Calu3 (cell line): ENCODE data around the gene AGPAT1. TPM values are rescaled to one million over a fixed set of nuclear protein-coding genes. Genes with fewer than 3 reads are reported as not detected.

Experiments
- BruUV-seq: library from RNA; stranded (reverse); fragments of 400-500 nt; replicated peaks from 2 replicates; lab custom pipeline; 2021; lab: Mats Ljungman, UMichigan
- CTCF ChIA-PET: fragments of 300-600 bp; sonication (Branson Sonifier 250); formaldehyde crosslinking; loops from one replicate; lab custom pipeline; 2022; ENCODE audit warnings: antibody characterized with exemption; lab: Charles Lee
- DNase-seq: peaks from one replicate; pipeline ENCODE4 v3.0.0; 2022
- H3K27ac Mint-ChIP-seq: one replicate; pipeline ENCODE4 v1.8.0; 2022; ENCODE audit warnings: mixed read lengths; ENCODE audit not compliant: unreplicated experiment
- H3K27me3 Mint-ChIP-seq: one replicate; pipeline ENCODE4 v1.8.0; 2022; ENCODE audit warnings: mixed read lengths; ENCODE audit not compliant: unreplicated experiment
- H3K36me3 Mint-ChIP-seq: one replicate; pipeline ENCODE4 v1.8.0; 2022; ENCODE audit warnings: mild to moderate bottlenecking, moderate library complexity, mixed read lengths; ENCODE audit not compliant: insufficient read depth, unreplicated experiment
- H3K4me1 Mint-ChIP-seq: one replicate; pipeline ENCODE4 v1.8.0; 2022; ENCODE audit warnings: mild to moderate bottlenecking, low read depth, mixed read lengths; ENCODE audit not compliant: unreplicated experiment
- H3K4me3 Mint-ChIP-seq: one replicate; pipeline ENCODE4 v1.8.0; 2022; ENCODE audit warnings: mild to moderate bottlenecking, low read depth, moderate library complexity, mixed read lengths; ENCODE audit not compliant: unreplicated experiment
- H3K9me3 Mint-ChIP-seq: one replicate; pipeline ENCODE4 v1.8.0; 2022; ENCODE audit warnings: low read depth, mixed read lengths; ENCODE audit not compliant: unreplicated experiment
- intact Hi-C: fragments of 100-400 bp; cut with micrococcal nuclease; formaldehyde crosslinking; loops from one replicate; pipeline ENCODE4 v1.10.0; 2022; ENCODE audit not compliant: unreplicated experiment
- total RNA-seq: library from RNA; stranded (reverse); gene quantifications from 2 replicates; pipeline ENCODE4 v1.2.3, GENCODE V29; 2022
- TF ChIP-seq, protein P1 (sequence below): fragments of 200-600 bp; IDR thresholded peaks from one replicate; pipeline ENCODE4 v1.8.0; 2022; ENCODE audit warnings: antibody characterized with exemption; ENCODE audit not compliant: unreplicated experiment

AGPAT1 gene
- total RNA-seq, 1 experiment from 2014 or later = 138 TPM

DNA sequence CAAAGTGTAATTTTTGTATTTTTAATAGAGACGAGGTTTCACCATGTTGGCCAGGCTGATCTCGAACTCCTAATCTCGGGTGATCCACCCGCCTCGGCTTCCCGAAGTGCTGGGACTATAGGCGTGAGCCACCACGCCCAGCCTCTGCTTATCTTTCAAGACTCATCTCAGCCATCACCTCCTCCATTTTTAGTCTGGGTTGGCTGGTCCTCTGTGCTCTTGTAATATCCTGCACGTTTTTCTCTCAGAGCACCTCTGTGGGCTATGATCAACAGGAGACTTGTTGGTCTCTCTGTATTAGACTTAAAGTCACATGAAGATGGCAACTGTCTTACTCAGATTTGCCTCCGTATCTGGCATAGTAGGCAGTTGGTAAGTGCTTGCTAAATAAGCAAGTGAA, 40.4 kb upstream of the AGPAT1 start:
- Mint-ChIP-seq H3K36me3 (no peaks in the 10 kb centered on the region), H3K27ac (no peak overlapping the region), H3K9me3 (no peaks in the 10 kb centered on the region), H3K4me3 (no peak overlapping the region), H3K4me1 (no peaks in the 10 kb centered on the region), H3K27me3 (peaks cover 87% of the 10 kb centered on the region)
- DNase-seq = no peak
- CTCF ChIA-PET = no interaction called here
- intact Hi-C loops = no loop called here
- TF ChIP-seq, protein P1, sequence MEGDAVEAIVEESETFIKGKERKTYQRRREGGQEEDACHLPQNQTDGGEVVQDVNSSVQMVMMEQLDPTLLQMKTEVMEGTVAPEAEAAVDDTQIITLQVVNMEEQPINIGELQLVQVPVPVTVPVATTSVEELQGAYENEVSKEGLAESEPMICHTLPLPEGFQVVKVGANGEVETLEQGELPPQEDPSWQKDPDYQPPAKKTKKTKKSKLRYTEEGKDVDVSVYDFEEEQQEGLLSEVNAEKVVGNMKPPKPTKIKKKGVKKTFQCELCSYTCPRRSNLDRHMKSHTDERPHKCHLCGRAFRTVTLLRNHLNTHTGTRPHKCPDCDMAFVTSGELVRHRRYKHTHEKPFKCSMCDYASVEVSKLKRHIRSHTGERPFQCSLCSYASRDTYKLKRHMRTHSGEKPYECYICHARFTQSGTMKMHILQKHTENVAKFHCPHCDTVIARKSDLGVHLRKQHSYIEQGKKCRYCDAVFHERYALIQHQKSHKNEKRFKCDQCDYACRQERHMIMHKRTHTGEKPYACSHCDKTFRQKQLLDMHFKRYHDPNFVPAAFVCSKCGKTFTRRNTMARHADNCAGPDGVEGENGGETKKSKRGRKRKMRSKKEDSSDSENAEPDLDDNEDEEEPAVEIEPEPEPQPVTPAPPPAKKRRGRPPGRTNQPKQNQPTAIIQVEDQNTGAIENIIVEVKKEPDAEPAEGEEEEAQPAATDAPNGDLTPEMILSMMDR = no peak
- BruUV-seq = no TSS peak

DNA sequence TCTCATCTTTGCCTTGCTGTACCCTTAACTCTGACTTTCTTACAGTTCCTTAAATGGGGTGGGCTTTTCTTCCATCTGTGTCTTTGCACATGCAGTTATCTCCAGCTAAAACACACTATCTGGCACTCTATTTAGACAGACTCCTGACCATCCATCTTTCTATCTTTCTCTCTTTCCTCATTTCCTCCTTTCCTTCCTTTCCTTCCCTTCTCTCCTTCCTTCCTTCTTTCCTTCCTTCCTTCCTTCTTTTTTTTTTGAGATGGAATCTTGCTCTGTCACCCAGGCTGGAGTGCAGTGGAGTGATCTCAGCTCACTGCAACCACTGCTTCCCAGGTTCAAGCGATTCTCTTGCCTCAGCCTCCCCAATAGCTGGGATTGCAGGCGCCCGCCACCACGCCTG, 39.7 kb upstream of the AGPAT1 start:
- H3K27me3 Mint-ChIP-seq = peaks cover 86% of the 10 kb centered on the region
- no peak overlapping the region for H3K4me3 Mint-ChIP-seq
- BruUV-seq = no TSS peak
- no peak overlapping the region for H3K27ac Mint-ChIP-seq
- intact Hi-C loops = no loop called here
- H3K9me3 Mint-ChIP-seq = no peaks in the 10 kb centered on the region
- no peaks in the 10 kb centered on the region for H3K4me1 Mint-ChIP-seq
- DNase-seq = no peak
- peaks cover 3% of the 10 kb centered on the region for H3K36me3 Mint-ChIP-seq
- CTCF ChIA-PET = no interaction called here
- TF ChIP-seq, protein P1 = no peak

DNA sequence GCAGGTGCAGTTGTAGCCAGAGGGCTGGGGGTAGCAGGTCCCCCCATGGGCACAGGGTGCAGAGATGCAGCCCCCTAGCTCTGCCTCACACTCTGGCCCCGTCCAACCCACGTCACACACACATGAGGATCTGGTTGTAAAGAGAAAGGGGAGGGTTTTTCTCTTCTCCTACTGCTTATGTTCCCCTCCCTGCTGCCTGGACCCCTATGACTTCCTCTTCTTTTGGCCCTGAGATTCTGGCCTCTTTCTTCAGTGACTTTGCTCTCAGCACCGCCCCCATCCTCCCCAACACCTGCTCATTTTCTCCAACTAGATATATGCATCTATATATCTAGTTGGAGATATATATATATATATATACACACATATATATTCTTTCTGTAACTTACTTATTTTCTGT, 38.2 kb upstream of the AGPAT1 start:
- Mint-ChIP-seq H3K27me3 (peaks cover 88% of the 10 kb centered on the region), H3K4me1 (no peaks in the 10 kb centered on the region)
- BruUV-seq = no TSS peak

DNA sequence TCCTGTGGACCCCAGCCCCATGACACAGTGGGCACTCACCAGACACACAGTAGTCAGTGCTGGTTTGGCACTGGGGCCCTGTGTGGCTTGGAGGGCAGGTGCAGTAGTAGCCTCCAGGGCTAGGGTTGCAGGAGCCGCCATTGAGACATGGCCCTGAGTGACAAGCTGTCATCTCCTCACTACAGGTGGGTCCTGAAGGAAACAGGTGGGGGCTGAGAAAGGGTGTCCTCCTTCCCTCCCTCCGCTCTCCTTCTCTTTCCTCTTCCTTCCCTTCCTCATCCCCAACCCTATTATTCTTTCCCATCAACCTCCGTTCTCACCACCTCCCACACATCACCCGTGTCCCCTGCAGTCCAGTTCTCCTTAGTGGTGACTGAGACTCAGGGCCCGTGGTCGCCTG, 37.8 kb upstream of the AGPAT1 start:
- no TSS peak for BruUV-seq
- Mint-ChIP-seq H3K27me3 (peaks cover 88% of the 10 kb centered on the region), H3K9me3 (no peaks in the 10 kb centered on the region), H3K36me3 (peaks cover 4% of the 10 kb centered on the region), H3K4me3 (no peak overlapping the region), H3K4me1 (no peaks in the 10 kb centered on the region), H3K27ac (no peak overlapping the region)
- DNase-seq = no peak
- CTCF ChIA-PET = no interaction called here
- intact Hi-C loops = no loop called here
- TF ChIP-seq, protein P1 = no peak

More for the DNA sequence above, 38.2 kb upstream of the AGPAT1 start:
- intact Hi-C loops = no loop called here
- CTCF ChIA-PET = no interaction called here
- no peaks in the 10 kb centered on the region for H3K9me3 Mint-ChIP-seq
- peaks cover 4% of the 10 kb centered on the region for H3K36me3 Mint-ChIP-seq
- no peak overlapping the region for H3K4me3 Mint-ChIP-seq
- TF ChIP-seq, protein P1 = no peak
- DNase-seq = no peak
- no peak overlapping the region for H3K27ac Mint-ChIP-seq
